ENCODE results near the gene AK9. TPM values are rescaled to one million over a fixed set of nuclear protein-coding genes. Genes with fewer than 3 reads are reported as not detected.

AK9 gene
- total and polyA plus RNA-seq, 2 of the 4 experiments (the other 2 are of a cell fraction): 1.7 to 1.8 TPM

GRCh38 chr6:109473120-109473519 is 217.9 kb downstream of the AK9 start:
- WGBS, 2 experiments (ENCODE audit: extremely low coverage in 2 of 2, insufficient read length in 1 of 2): 100% methylated on average over 1 of the region's 3 CpGs; no CpG with 5 or more reads in 1 of the 2 experiments
- H2AFZ ChIP-seq (replicated peaks; ENCODE audit: low read length, poor library complexity): no peak overlapping the region
- no peaks in the 10 kb centered on the region for H3K9me3 ChIP-seq (ENCODE audit: control insufficient read depth, insufficient read depth, low read length)
- H3K27ac ChIP-seq (ENCODE audit: insufficient read depth, low read length): no peak overlapping the region
- no peak overlapping the region for H3K4me3 ChIP-seq (ENCODE audit: insufficient read depth, low read depth, low read length)
- no peak overlapping the region for H4K5ac ChIP-seq (ENCODE audit: low read depth, low read length)
- peaks cover 7% of the 10 kb centered on the region for H4K20me1 ChIP-seq (ENCODE audit: insufficient read depth, low read length)
- POLR2A ChIA-PET (ENCODE audit: unreplicated experiment): no interaction called here
- H3K56ac ChIP-seq (ENCODE audit: extremely low read depth, insufficient read depth, low read length): no peak overlapping the region
- H3K23ac ChIP-seq (ENCODE audit: low read depth, low read length): no peak overlapping the region
- H3K9ac ChIP-seq (ENCODE audit: low read depth, low read length): no peak overlapping the region
- no peak overlapping the region for H3K4ac ChIP-seq (ENCODE audit: low read depth, low read length)
- peaks cover 6% of the 10 kb centered on the region for H3K4me1 ChIP-seq (ENCODE audit: control insufficient read depth, insufficient read depth, low read length)
- H3K27me3 ChIP-seq (ENCODE audit: control insufficient read depth, insufficient read depth, low read length): no peaks in the 10 kb centered on the region
- TF ChIP-seq BHLHE40 (IDR thresholded peaks at IDR 0.05; ENCODE audit: low read depth, low read length): no peak
- TF ChIP-seq USF2 (IDR thresholded peaks at IDR 0.05; ENCODE audit: low read depth, low read length): no peak
- no peak for TF ChIP-seq RCOR1 (IDR thresholded peaks at IDR 0.05; ENCODE audit: insufficient replicate concordance, low read length)
- no peak overlapping the region for H2BK15ac ChIP-seq (ENCODE audit: low read depth, low read length)
- no peak for DNase-seq
- H3K18ac ChIP-seq (ENCODE audit: low read depth, low read length): no peak overlapping the region
- H3K79me1 ChIP-seq (ENCODE audit: low read depth in 1 of 2, low read length in 2 of 2): peaks cover 32 to 48% of the 10 kb centered on the region in 2 experiments
- H3K9me1 ChIP-seq (ENCODE audit: insufficient read depth, low read length): peaks cover 16% of the 10 kb centered on the region
- H2AK9ac ChIP-seq (replicated peaks; ENCODE audit: low read depth, low read length, poor library complexity): no peak overlapping the region
- H4K91ac ChIP-seq (ENCODE audit: insufficient read depth, low read depth, low read length): no peak overlapping the region
- no peak overlapping the region for H4K8ac ChIP-seq (ENCODE audit: low read depth in 2 of 2, low read length in 2 of 2)
- no peak for ATAC-seq (ENCODE audit: low read depth)
- no peak overlapping the region for H2BK120ac ChIP-seq (ENCODE audit: low read depth, low read length)
- no peak overlapping the region for H3K14ac ChIP-seq (replicated peaks; ENCODE audit: low read depth, low read length)
- no peak overlapping the region for H2AK5ac ChIP-seq (ENCODE audit: low read depth, low read length)
- dilution Hi-C loops (cut with HindIII; ENCODE audit: low sequenced_read_pairs, unreplicated experiment) (no loop called here), in situ Hi-C loops (cut with MboI; ENCODE audit: low sequenced_read_pairs) (no loop called here), intact Hi-C loops (cut with micrococcal nuclease) (no loop called here)
- H3K4me2 ChIP-seq (ENCODE audit: low read depth, low read length): no peak overlapping the region
- H2BK20ac ChIP-seq (ENCODE audit: low read depth, low read length): no peak overlapping the region
- BruUV-seq (replicated peaks): no TSS peak
- CTCF ChIA-PET: no interaction called here
- H3K36me3 ChIP-seq (ENCODE audit: control insufficient read depth, insufficient read depth, low read length): peaks cover 47% of the 10 kb centered on the region
- no peak overlapping the region for H2BK5ac ChIP-seq (ENCODE audit: low read depth, low read length, poor library complexity, severe bottlenecking)
